22Rv1 (cell line): ENCODE measurements around the gene HBE1.

ENCODE experiments used
- ZFX ChIP-seq: fragments of 450-650 bp; IDR thresholded peaks from 2 replicates; pipeline ENCODE4 v1.6.1; 2017; ENCODE audit warnings: antibody characterized with exemption, borderline replicate concordance
- TF ChIP-seq, protein P1 (sequence below): fragments of 450-650 bp; IDR thresholded peaks from 2 replicates; pipeline ENCODE4 v1.5.1; 2017; ENCODE audit warnings: mild to moderate bottlenecking

- TF ChIP-seq, protein P1, sequence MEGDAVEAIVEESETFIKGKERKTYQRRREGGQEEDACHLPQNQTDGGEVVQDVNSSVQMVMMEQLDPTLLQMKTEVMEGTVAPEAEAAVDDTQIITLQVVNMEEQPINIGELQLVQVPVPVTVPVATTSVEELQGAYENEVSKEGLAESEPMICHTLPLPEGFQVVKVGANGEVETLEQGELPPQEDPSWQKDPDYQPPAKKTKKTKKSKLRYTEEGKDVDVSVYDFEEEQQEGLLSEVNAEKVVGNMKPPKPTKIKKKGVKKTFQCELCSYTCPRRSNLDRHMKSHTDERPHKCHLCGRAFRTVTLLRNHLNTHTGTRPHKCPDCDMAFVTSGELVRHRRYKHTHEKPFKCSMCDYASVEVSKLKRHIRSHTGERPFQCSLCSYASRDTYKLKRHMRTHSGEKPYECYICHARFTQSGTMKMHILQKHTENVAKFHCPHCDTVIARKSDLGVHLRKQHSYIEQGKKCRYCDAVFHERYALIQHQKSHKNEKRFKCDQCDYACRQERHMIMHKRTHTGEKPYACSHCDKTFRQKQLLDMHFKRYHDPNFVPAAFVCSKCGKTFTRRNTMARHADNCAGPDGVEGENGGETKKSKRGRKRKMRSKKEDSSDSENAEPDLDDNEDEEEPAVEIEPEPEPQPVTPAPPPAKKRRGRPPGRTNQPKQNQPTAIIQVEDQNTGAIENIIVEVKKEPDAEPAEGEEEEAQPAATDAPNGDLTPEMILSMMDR, result no peak
- no peak for TF ChIP-seq ZFX
These were observed 39.5 kb downstream of the HBE1 start for GRCh38 chr11:5230266-5230665.
